CD4-positive, alpha-beta T cell treated with Interleukin-17A for 1 hour (primary cell): ENCODE data around the gene PRKACA.

Source experiments
- DNase-seq: peaks from one replicate; pipeline ENCODE4 v3.0.0-alpha.2; 2020

PRKACA gene

GRCh38 chr19:14091813-14092462, 25.6 kb downstream of the PRKACA start:
- DNase-seq = no peak

DNA sequence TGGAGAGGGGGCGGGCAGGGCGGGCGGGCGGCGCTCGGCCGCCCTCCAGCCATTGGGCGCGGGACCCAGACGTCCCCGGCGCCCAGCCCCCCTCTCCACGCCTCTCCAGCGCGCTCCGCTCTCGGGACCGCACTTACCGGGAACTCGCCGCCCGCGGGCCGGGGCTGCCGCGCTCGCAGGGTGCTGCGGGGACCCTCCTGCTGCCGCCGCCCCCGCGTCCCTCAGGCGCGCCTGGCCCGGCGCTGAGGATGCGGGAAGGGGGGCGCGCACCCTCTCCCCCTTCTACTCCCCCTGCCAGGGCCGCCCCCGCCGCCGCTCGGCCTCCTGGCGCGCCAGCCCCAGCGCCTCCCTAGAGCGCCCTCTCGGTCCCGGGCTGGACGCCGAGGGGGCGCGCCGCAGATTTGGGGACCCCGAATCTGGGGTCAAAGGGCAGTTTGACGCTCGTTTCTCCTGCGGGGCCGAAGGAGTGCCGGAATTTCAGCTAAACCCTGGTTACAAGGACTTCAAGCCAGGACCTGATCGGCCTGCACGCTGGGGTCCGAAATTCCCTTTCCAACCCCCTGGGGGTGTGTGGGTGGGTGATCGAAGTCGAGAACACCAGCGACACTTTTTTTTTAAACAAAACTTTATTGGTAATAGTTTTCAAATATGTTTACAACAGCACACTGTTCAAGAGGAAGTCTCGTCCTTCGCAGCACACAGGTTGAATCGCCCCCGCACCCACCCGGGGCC, 26.3 kb downstream of the PRKACA start:
- DNase-seq = peak; percentile 75

DNA sequence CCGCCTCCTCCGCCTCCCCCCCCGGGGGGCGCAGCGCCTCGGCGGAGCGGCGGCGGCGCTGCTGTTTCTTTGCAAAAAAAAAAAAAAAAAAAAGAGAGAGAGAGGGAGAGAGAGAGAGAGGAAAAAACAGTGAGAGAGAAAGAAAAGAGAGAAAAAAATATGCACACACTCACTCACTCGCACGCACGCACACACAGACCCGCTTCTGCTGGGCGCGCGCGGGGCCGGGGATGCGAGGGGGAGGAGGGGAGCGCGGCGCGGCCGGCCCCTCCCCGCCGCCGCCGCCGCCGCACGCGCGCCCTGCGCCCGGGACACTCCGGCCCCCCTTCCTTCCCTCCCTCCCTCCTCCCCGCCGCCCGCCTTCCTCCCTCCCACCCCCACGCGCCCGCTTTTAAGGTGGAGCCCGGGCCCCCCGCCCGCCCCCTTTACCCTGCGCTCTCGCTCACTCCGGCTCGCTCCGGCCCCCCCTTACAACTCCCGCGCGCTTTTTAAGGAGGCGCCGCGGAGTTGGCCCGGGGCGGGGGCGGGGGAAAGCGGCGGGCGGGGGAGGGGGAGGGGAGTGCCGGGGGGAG, 27.0 kb downstream of the PRKACA start, which contains the start of gene SAMD1:
SAMD1 (minus strand) TSS at position 243 of the 572 bp plus-strand sequence.
- DNase-seq = peak; percentile 90

DNA sequence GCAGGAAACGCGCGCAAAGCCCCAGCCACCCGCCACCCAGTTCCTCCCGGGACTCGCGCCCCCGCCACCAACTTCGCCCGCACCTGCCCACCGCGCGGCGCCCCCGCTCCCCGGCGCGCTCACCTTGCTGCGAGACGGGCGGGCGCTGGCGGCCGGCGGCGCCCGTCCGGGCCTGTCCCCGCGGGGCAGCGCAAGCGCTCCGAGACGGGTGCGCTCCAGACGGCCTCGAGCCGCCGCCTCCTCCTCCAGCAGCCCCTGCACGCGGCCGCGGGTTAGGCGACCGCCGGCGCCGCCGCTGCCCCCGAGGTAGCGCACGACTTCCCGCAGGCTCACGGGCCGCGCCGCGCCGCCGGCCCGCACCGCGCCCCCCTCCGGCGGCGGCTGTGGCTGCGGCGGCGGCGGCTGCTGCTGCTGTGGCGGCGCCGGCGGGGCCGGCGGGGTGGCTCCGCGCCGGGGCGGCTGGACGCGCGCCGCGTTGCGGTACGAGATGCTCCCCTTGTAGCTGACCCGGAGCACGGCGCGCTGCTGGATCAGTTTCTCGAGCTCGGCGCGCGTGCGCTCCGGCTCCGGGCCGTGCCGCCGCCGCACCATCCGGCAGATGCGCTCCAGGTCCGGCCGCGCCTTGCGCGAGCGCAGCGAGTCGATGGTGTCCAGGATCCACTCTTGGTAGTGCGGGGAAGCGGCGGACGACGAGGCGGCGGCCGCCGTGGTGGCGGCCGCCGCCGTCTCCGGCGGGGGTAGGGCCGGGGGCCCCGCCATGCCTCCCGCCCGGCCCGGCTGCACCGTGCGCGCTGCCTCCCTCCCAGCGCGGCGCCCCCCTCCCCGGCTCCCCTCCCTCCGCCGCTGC, 27.7 kb downstream of the PRKACA start:
- peak; percentile 48 for DNase-seq

DNA sequence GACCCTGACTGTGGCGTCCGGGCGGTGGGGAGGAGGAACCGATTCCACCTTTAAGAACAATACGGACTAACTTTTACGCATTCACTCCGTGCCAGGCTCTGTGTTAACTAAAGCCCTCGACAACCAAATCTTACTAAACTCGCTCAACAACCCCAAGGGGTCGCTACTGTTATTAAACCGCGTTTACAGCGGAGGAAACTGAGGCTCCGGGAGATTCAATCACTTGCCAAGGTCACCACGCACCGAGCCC, 28.2 kb downstream of the PRKACA start:
- DNase-seq = peak; percentile 38

DNA sequence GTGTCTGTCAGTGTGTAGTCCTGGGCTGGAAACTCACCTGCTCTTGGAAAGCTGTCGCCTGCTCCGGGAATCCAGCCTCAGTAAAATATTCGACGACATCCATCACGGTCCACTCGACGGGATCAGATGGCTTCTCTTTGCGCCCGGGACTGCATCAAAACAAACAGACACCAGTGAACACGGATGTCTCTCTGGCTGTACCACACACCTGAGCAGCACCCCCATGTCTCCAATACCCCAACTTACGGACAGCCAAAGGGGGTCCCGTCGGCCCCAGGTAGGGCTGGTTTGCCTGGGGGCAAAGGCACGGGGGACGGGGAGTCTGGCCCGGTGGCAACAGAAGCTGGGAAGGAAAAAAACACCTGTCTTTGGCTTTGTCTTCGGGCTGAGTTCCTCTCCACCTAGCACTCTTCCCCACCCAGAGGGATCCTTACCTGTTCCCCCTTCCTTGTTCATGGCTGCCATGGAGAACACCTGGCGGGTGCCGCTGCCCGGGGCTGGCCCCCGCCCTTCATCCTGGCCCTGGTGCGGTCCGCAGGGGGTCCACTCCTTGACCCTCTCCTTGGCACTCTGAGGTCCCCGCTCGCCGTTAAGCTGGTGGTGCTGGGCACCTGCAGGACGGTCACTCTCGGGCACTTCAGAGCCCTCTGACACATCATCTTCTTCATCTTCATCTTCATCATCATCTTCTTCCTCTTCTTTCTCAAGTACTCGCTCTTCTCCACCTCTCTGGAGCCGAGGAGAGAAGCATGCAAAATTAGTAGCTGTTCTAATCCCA, 28.7 kb downstream of the PRKACA start:
- DNase-seq = no peak

GRCh38 chr19:14086098-14086497, 31.5 kb downstream of the PRKACA start:
- no peak for DNase-seq

DNA sequence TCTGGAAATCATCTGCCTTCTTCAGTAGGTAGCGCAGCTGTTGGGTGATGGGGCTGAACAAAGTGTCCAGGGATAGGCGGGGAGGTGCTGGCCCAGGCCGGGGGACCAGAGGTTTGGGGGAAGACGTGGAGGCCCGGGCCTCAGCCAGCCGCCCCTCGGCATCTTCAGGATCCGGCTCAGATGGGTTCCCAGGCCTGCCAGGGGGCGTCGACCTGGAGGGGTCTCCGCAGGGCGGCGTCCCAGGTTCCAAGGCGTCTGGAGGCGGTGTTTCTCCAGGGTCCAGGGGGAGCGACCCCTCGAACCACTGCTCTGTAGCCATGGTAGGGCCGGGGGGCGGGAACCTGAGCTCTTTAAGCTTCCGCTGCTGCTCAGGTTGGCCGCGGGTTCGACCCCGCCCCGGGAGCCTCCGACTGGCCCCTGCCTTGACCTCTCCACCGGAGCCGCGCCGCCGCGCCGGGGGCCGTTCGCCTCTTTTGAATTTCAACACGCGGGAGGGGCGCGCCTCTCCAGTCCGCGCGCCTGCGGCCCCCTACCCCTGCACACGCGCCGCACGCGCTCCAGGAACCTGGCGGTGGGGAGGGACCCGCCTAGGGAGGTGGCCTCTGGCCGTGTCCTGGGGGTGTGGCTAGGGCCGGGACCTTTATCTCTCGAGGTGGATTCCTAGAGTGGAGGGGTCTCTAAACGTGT, 32.1 kb downstream of the PRKACA start, which contains the start of gene C19orf67:
C19orf67 (minus strand) TSS at position 475 of the 687 bp plus-strand sequence; CDS start at position 319, 156 bp downstream.
- no peak for DNase-seq

GRCh38 chr19:14082675-14082960, 34.9 kb downstream of the PRKACA start:
- no peak for DNase-seq

DNA sequence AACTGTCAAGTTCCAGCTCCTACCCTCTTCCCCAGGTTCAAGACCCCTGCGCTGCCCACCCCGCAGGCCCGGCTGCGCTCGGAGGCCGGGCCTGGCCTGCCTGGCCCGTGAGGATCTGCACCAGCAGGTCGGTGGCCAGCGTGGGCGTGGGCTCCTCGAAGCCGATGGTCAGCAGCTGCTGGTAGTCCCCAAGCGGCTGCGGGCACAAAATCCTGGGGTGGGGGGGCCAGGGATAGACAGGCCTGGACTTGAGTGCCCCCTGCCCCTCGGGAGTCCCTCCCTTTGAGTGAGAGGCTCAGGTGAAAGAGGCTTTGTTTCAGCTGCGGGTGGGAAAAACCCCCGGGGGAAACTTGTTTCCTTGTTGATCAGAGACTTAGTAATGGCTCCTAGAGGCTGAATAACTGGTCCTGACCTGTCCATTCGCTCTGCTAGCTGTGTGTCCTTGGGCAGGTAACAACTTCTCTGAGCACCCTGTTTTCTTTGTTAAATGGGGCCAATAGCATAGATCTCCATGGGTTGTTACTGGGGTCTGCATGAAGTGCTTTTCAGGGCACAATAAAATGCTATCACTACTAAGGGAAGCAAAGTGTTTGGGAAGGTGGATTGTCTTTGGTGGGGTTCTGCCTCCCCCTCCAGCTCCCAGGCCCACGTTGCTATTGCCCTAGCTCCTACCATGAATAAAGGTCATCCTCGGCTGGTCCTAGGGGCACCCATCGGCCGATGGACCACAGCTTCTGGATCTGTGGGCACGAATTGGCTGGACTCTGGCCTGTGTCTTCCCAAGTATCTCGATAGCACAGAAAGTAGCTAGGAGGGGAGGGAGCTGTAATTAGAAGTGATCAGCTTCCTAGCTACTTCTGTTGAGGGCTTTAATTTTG, 35.5 kb downstream of the PRKACA start:
- DNase-seq = peak; percentile 62

DNA sequence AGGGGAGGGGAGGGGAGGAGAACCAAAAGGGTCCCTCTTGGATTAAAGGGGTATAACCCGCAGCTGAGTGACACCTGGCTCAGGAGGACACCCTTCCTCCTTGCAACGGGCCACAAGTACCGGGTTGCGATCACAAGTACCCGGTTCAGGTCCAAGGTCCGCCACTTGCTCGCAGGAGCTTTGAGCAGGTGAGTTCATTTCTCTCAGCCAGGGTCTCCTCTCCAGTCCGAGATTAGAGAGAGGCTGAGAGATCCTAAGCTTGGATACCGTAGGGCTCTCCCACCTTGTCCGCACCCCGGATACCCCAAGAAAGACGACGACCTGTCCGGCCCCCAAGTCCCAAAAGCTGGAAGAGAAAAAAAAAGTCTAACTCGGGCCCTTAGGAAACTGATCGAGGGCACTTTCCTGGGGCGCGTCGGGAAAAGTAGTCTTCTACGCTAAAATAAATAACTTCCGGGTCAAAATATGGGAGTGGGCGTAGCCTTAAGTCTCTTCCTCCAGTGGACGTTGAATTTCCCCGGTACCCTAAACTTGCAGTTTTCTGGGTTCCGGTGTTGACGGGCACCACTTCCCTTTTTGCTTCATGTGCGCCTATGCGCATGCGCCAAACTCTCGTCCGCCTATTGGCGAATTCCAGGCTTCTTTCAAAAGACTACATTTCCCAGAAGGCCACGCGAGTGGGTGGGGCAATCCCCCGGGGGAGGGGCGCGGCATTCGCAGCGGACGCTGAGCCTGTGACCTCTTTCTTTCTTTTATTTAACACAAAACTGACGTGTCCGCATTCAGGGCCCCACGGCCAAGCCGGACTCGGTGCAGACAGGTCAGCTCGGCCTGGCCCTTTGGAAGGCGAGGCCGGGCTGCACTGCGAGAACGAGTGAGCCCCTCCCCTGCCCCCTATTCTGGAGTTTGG, 36.4 kb downstream of the PRKACA start:
- DNase-seq = peak; percentile 100

DNA sequence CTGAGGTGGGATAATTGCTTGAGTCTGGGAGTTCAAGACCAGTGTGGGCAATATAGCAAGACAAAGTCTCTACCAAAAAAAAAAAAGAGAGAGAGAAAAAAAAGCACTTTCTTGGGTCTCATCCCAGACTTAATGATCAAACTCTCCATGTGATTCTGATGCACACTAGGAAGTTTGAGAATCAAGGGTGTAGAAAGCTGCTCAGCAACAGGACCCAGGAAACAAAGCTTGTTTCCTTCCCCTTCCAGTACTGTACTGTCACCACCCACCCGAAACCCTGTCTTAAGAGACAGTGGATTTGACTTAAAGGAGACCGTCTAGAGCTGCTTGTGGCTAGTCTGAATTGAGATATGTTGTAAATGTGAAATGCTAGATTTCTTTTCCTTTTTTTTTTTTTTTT, 39.2 kb downstream of the PRKACA start:
- DNase-seq = no peak

- peak; percentile 22 for DNase-seq
Observed at GRCh38 chr19:14073925-14074838, 43.4 kb downstream of the PRKACA start.

DNA sequence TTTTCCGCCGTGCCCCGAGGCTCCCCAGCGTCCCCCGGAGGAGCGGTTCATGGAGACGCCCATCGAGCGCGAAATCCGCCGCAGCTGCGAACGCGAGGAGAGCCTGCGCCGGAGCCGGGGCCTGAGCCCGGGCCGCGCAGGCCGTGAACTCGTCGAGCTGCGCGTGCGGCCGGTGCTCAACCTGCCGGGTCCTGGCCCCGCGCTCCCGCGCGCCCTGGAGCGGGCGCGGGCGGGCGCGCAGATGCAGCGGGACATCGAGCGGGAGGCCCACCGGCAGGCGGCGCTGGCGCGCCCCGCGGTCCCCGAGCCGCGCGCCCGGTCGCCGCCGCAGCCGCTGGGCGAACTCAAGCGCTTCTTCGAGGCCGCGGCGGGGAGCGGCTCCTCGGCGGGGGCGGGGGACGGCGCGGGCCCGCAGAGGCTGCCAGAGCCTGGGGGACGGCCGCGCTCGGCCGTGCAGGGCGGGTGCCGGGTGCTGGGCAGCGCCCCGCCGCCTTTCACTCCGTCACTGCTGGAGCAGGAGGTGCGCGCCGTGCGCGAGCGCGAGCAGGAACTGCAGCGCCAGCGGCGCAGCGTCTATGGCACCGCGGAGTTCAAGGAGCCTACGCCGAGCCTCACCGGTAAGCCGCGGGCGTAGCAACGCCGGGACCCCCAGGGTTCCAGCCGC, 44.2 kb downstream of the PRKACA start:
- DNase-seq = peak; percentile 78

GRCh38 chr19:14072535-14073260, 44.9 kb downstream of the PRKACA start, which contains the start of gene MISP3:
TSS of gene MISP3 (plus strand) at chr19:14072786. CDS start at chr19:14073310, 524 bp downstream.
- DNase-seq = peak; percentile 42

- DNase-seq = no peak
Observed at GRCh38 chr19:14070268-14071050, 47.1 kb downstream of the PRKACA start.

GRCh38 chr19:14066134-14066533, 51.4 kb downstream of the PRKACA start:
- no peak for DNase-seq
